ENCODE data around the gene DHRS12. TPM values are rescaled to one million over a fixed set of nuclear protein-coding genes. Genes with fewer than 3 reads are reported as not detected.

The DHRS12 gene
- total and polyA plus RNA-seq, 2 donors from 2014 or later: 20.4 to 36.1 TPM

DNA sequence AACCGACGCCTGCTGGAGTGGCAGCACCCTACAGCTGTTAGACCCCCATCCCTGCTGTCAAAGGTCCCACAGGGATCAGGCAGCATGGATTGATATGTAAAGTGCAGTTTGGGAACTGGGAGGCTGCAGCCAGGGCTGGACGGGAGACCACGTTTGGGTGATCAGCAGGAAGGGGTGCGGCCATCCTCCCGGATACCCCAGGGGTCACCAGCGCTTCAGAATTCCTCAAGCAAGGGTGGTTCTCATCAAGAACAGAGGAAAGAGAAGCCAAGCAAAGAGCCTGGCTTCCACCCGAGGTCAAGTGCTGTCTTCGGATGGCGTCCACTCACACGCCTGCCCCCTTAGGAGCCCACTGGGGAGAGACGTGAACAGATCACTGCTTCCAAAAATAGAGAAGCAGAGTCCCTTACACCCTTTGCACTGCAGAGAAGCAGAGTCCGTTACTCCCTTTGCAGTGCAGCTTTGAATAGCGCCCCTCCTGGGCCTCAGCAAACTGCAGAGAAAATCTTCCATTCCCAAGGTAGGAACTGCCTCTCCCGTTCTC is 35.5 kb downstream of the DHRS12 start:
- DNase-seq: no peak
- no peak for FAIRE-seq
- Histone ChIP-seq H3K36me3 (ENCODE audit: control insufficient read depth in 2 of 3, insufficient read depth in 3 of 3, low read length in 3 of 3) (peaks cover 0 to 14% (median 6%) of the 10 kb centered on the region in 3 donors), H3K9me3 (ENCODE audit: control insufficient read depth in 2 of 3, insufficient read depth in 1 of 3, low read length in 3 of 3) (no peaks in the 10 kb centered on the region), H3K9ac (ENCODE audit: low read length in 3 of 3) (no peak overlapping the region), H3K27ac (ENCODE audit: low read depth in 2 of 2, low read length in 2 of 2) (no peak overlapping the region), H3K4me3 (ENCODE audit: low read length in 3 of 3) (no peak overlapping the region), H3K4me1 (ENCODE audit: control insufficient read depth in 2 of 3, insufficient read depth in 2 of 3, low read depth in 1 of 3, low read length in 3 of 3) (peaks cover 0 to 25% (median 11%) of the 10 kb centered on the region in 3 donors), H3K27me3 (ENCODE audit: control insufficient read depth, insufficient read depth, low read length) (no peaks in the 10 kb centered on the region)
- intact Hi-C loops (cut with DNase I): no loop called here
- TF ChIP-seq, protein P1, sequence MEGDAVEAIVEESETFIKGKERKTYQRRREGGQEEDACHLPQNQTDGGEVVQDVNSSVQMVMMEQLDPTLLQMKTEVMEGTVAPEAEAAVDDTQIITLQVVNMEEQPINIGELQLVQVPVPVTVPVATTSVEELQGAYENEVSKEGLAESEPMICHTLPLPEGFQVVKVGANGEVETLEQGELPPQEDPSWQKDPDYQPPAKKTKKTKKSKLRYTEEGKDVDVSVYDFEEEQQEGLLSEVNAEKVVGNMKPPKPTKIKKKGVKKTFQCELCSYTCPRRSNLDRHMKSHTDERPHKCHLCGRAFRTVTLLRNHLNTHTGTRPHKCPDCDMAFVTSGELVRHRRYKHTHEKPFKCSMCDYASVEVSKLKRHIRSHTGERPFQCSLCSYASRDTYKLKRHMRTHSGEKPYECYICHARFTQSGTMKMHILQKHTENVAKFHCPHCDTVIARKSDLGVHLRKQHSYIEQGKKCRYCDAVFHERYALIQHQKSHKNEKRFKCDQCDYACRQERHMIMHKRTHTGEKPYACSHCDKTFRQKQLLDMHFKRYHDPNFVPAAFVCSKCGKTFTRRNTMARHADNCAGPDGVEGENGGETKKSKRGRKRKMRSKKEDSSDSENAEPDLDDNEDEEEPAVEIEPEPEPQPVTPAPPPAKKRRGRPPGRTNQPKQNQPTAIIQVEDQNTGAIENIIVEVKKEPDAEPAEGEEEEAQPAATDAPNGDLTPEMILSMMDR (IDR thresholded peaks at IDR 0.05; ENCODE audit: borderline replicate concordance, extremely low read depth, insufficient read depth): no peak

DNA sequence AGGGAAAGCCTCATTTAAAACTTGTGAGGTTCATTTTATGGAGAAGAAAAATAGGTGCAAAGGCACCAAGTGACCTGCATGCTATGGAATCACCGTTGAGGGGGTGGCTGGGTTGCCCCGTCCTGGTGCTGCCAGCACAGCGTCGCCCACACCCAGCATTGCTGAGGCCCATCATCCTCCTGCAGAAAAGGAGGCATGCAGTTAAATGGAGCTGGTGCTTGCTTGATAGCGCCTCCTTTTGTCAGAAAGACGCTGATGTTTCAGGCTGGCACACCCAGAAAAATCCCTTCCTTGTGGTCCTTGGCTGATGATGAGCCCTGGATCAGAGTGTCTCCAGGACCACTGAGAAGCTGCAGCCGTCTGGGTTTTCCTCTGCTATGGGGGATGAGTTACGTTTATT is 36.9 kb downstream of the DHRS12 start:
- Histone ChIP-seq H3K36me3 (ENCODE audit: control insufficient read depth in 2 of 3, insufficient read depth in 3 of 3, low read length in 3 of 3) (peaks cover 0 to 20% (median 6%) of the 10 kb centered on the region in 3 donors), H3K4me1 (ENCODE audit: control insufficient read depth in 2 of 3, insufficient read depth in 2 of 3, low read depth in 1 of 3, low read length in 3 of 3) (peaks cover 0 to 25% (median 11%) of the 10 kb centered on the region in 3 donors), H3K27me3 (ENCODE audit: control insufficient read depth, insufficient read depth, low read length) (no peaks in the 10 kb centered on the region), H3K4me3 (ENCODE audit: low read length in 3 of 3) (no peak overlapping the region), H3K9ac (ENCODE audit: low read length in 3 of 3) (no peak overlapping the region), H3K9me3 (ENCODE audit: control insufficient read depth in 2 of 3, insufficient read depth in 1 of 3, low read length in 3 of 3) (no peaks in the 10 kb centered on the region), H3K27ac (ENCODE audit: low read depth in 2 of 2, low read length in 2 of 2) (no peak overlapping the region)
- intact Hi-C loops (cut with DNase I): no loop called here
- DNase-seq (no peak), FAIRE-seq (no peak)
- TF ChIP-seq, protein P1 (IDR thresholded peaks at IDR 0.05; ENCODE audit: borderline replicate concordance, extremely low read depth, insufficient read depth): no peak

DNA sequence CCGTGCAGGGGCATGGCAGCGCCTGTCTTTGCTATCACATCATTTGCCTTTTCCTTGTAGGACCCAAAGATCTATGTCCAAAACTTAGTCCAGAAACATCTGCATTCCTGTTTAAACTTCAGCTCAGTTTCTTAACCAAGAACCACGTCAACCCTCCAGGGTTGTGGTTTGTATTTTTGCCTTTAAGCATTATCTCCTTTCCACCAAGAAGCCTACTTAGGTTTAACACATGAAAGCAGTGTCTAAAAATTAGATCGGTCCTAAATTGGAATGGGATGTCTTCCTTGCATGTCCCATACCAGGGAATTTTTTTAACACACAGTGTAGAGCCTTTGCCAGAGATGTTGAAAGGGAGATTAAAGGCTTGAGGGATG is 38.8 kb downstream of the DHRS12 start:
- DNase-seq (no peak), FAIRE-seq (no peak)
- Histone ChIP-seq H3K4me3 (ENCODE audit: low read length in 3 of 3) (no peak overlapping the region), H3K4me1 (ENCODE audit: control insufficient read depth in 2 of 3, insufficient read depth in 2 of 3, low read depth in 1 of 3, low read length in 3 of 3) (peaks cover 0 to 13% (median 10%) of the 10 kb centered on the region in 3 donors), H3K36me3 (ENCODE audit: control insufficient read depth in 2 of 3, insufficient read depth in 3 of 3, low read length in 3 of 3) (peaks cover 0 to 17% (median 6%) of the 10 kb centered on the region in 3 donors), H3K27me3 (ENCODE audit: control insufficient read depth, insufficient read depth, low read length) (no peaks in the 10 kb centered on the region), H3K9me3 (ENCODE audit: control insufficient read depth in 2 of 3, insufficient read depth in 1 of 3, low read length in 3 of 3) (no peaks in the 10 kb centered on the region), H3K9ac (ENCODE audit: low read length in 3 of 3) (no peak overlapping the region), H3K27ac (ENCODE audit: low read depth in 2 of 2, low read length in 2 of 2) (peak overlapping the region; percentile 8 to 32)
- TF ChIP-seq, protein P1 (IDR thresholded peaks at IDR 0.05; ENCODE audit: borderline replicate concordance, extremely low read depth, insufficient read depth): no peak
- intact Hi-C loops (cut with DNase I): no loop called here

Data from kidney (tissue), 14 donors.